C4-2B (cell line): ENCODE measurements around the gene HMGN1.

Source experiments
- H3K27ac ChIP-seq: fragments of 450-650 bp; 2 replicates; pipeline ENCODE4 v1.5.1; 2017
- CTCF ChIP-seq: fragments of 450-650 bp; conservative IDR thresholded peaks from 2 replicates; pipeline ENCODE4 v1.5.1; 2017; ENCODE audit warnings: mild to moderate bottlenecking
- ZFX ChIP-seq: fragments of 450-650 bp; IDR thresholded peaks from 2 replicates; pipeline ENCODE4 v1.6.1; 2017

Gene HMGN1

DNA sequence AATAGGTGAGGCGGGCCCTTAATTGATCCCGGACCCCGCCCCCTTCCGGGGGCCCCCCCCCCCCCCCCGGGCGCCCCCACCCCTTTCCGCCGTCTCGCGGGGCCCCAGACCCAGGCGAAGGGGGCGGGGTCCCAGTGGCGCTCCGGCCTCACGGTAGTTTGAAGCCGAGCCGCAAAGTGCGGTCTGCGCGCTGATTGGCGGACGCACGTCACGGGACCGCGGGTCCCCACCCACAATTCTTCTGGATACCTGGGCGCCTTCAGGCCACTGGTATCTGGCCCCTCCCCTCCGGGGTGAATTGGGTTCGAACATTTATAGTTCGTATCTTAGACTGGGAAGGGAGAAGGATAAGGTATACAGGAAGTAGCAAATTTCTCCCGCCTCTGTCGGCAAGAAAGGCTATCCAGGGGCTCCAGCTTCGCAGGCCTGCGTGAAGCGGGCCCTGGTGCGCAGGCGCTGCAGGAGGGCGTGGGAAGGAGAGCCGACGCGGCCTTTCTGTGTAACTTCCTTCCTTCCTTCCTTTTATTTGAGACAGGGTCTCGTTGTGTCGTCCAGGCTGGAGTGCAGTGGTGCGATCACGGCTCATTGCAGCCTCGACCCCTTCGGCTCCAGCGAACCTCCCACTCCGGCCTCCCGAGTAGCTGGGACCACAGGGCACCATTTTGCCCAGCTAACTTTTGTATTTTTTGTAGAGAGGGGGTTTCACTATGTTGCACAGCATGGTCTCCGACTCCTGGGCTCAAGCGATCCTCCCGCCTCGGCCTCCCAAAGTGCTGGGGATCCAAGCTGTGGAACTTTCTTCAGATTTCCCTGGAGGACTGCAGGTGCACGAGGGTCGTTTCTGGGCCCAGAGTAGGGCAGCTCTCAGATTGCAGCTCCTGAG, 564 bp upstream of the HMGN1 start:
- peak overlapping the region; percentile 94 for H3K27ac ChIP-seq
- TF ChIP-seq CTCF (no peak), ZFX (peak; percentile 20; the same call in 1 of the 2 replicates)

DNA sequence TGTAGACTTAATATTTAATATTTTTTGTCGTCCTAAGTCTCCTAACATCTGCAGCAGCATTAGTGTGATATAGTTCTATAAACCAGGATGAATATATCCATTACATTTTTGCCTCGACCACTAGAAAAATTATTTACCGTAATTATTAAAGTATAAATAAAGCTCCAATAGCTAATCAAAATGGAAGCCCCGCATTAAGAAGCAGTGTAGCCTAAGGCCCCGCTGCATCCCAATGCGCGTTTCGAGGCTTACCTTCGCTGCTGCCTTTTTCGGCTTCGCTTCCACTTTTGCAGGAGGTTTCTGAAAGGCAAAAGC, 891 bp downstream of the HMGN1 start:
- H3K27ac ChIP-seq = peak overlapping the region; percentile 94
- no peak for TF ChIP-seq CTCF
- TF ChIP-seq ZFX = no peak

DNA sequence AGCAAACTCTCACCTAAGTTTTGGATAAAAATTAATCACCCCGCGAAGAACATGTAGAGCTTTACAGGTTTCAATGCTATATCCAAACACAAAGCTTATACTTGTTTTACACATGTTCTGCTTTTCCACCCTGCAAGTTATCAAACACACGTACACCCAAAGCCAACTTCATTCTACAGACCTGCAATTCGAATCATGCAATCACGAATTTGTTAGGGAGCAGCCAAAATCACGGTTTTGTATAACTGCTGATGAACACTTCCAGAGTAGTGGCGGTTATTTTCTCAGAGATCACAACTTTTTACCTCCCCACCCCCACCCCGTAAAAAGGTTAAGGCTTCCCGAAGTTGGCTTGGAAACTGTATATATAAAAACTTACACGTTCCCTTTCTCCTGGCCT, 1.4 kb downstream of the HMGN1 start:
- no peak for TF ChIP-seq CTCF
- TF ChIP-seq ZFX = no peak
- H3K27ac ChIP-seq = peak overlapping the region; percentile 94; the same call in 1 of the 2 replicates

DNA sequence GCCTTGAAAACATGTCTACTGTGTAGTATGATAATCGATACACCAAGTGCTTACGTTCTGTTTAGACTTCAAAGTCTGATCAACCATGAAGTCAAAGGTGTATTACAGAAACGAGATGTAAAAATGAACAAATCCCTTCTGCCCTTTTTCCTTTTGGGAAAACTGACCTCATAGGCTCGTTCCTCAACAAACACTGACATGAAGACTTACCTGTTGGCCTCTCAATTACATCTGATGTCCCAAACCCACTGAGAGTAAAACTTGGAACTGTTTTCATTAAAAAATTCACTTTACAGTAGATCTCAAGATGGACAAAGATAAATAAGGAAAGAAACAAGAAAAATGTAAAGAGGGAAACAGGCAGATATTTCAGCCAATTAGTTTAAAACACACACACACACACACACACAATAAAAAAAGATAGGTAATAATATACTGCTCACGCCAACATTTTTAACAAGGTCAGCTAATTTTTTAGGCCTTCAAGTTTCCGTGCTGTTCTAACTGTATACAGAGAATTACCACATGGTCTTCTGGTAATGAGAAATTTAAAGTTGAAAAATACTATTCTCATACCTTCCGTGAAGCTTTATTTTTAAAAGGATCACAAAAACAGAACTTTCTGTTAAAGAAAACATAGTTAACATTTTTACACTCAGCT, 2.1 kb downstream of the HMGN1 start:
- no peak for TF ChIP-seq ZFX
- no peak for TF ChIP-seq CTCF
- no peak overlapping the region for H3K27ac ChIP-seq

DNA sequence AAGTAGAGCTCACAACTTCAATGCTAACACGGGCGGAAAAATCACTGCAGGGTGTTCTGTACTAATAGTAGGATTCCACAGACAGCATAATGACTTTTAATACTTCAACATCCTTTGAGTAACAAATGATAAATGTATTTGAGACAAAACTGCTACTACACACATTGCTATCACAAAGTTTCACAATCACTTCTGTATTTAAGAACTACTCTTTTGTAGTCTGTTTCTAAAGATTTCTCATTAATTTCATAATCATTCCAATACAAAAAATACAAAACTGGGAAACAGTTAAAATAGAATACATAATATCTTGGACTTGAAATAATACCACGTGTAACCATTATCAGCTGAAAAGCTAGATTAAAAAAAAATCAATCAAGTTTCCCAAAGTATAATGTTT, 2.7 kb downstream of the HMGN1 start:
- no peak overlapping the region for H3K27ac ChIP-seq
- no peak for TF ChIP-seq CTCF
- no peak for TF ChIP-seq ZFX

- TF ChIP-seq CTCF = no peak
- TF ChIP-seq ZFX = no peak
- H3K27ac ChIP-seq = no peak overlapping the region
Measured at GRCh38 chr21:39345440-39345839, 3.4 kb downstream of the HMGN1 start.

DNA sequence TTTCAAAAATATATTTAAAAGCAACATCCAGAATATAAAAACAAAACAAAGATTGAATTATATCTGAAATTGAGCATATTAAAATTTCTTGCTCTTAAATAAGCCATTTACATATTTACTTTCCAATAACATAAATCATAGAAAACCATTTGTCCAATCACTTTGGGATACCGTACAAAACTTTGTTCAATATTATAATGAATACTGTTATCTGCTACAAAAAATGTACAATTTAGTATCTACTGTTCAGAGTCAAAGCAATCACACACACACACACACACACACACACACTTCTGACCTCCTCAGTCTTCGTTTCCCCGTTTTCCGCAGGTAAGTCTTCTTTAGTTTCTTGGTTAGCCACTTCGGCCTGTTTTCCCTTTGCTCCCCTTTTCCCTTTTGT, 4.0 kb downstream of the HMGN1 start:
- no peak overlapping the region for H3K27ac ChIP-seq
- TF ChIP-seq ZFX (no peak), CTCF (no peak)
